Endothelial cell of umbilical vein (primary cell): ENCODE results near the gene PIM1. TPM values are rescaled to one million over a fixed set of nuclear protein-coding genes. Genes with fewer than 3 reads are reported as not detected.

Experiments
- BruUV-seq: library from RNA; stranded (reverse); fragments of 400-500 nt; replicated peaks from 2 replicates; lab custom pipeline; 2021; lab: Mats Ljungman, UMichigan
- CTCF ChIA-PET: fragments of 300-600, 350-600 bp; sonication (Branson Sonifier 250); formaldehyde crosslinking; loops from one replicate; lab custom pipeline; 2021; ENCODE audit warnings: antibody characterized with exemption, inconsistent platforms; lab: Charles Lee
- POLR2A ChIA-PET: fragments of 300-600, 350-600 bp; sonication (Branson Sonifier 250); formaldehyde crosslinking; loops from one replicate; lab custom pipeline; 2021; ENCODE audit warnings: antibody characterized with exemption, inconsistent platforms; lab: Charles Lee
- DNase-seq: peaks from one replicate; pipeline ENCODE4 v3.0.0-alpha.2; 2011; ENCODE audit warnings: low read depth, low spot score
- FAIRE-seq: peaks from 2 replicates; lab custom pipeline; 2011; peaks lifted over from hg19 to GRCh38; lab: Jason Lieb, UNC
- H2AFZ ChIP-seq: 2 replicates; pipeline ENCODE4 v1.6.0; 2012; ENCODE audit warnings: low read depth, low read length, control low read depth, inconsistent platforms
- H3K27ac ChIP-seq: 2 replicates; pipeline ENCODE4 v1.5.1; 2011; ENCODE audit warnings: low read depth, mild to moderate bottlenecking, control low read depth, low read length, moderate library complexity; ENCODE audit not compliant: insufficient read depth
- H3K27me3 ChIP-seq, 2 experiments: 2 replicates each; pipeline versions ENCODE4 v1.6.0 to v1.6.1; 2011; ENCODE audit warnings: low read length in 2 of 2, mixed read lengths in 1 of 2; ENCODE audit not compliant: control insufficient read depth in 2 of 2, insufficient read depth in 2 of 2
- H3K36me3 ChIP-seq, 2 experiments: 2 replicates in 1 of 2; 3 replicates in 1 of 2; pipeline ENCODE4 v1.5.1; 2011; ENCODE audit warnings: low read length in 2 of 2, mild to moderate bottlenecking in 1 of 2, moderate library complexity in 1 of 2; ENCODE audit not compliant: control insufficient read depth in 2 of 2, insufficient read depth in 2 of 2; ENCODE audit errors: extremely low read depth in 1 of 2
- H3K4me1 ChIP-seq: 3 replicates; pipeline ENCODE4 v1.5.1; 2011; ENCODE audit warnings: mild to moderate bottlenecking, low read length; ENCODE audit not compliant: control insufficient read depth, insufficient read depth; ENCODE audit errors: extremely low read depth
- H3K4me2 ChIP-seq: 2 replicates; pipeline ENCODE4 v1.6.1; 2011; ENCODE audit warnings: low read length, control low read depth, mixed read lengths; ENCODE audit not compliant: insufficient read depth
- H3K4me3 ChIP-seq, 3 experiments: fragments of 200-600 bp in 1 of 3; sonication (generic), shearing (Covaris generic) in 1 of 3; replicated peaks in 1 of 3; 2 replicates each; pipeline ENCODE4 v1.5.1; 2011 to 2016; ENCODE audit warnings: control low read depth in 3 of 3, low read length in 3 of 3, mild to moderate bottlenecking in 2 of 3, inconsistent platforms in 1 of 3, low read depth in 1 of 3, moderate library complexity in 1 of 3; ENCODE audit not compliant: insufficient read depth in 1 of 3
- H3K79me2 ChIP-seq: 2 replicates; pipeline ENCODE4 v1.6.0; 2012; ENCODE audit warnings: low read length, inconsistent platforms; ENCODE audit not compliant: control insufficient read depth, insufficient read depth
- H3K9ac ChIP-seq: replicated peaks from 2 replicates; pipeline ENCODE3; 2011; ENCODE audit warnings: low read length, control low read depth; ENCODE audit not compliant: insufficient read depth; ENCODE audit errors: extremely low read depth
- H3K9me1 ChIP-seq: replicated peaks from 3 replicates; pipeline ENCODE4 v1.6.0; 2011; ENCODE audit warnings: mild to moderate bottlenecking, low read length; ENCODE audit not compliant: control insufficient read depth, insufficient read depth; ENCODE audit errors: extremely low read depth
- H3K9me3 ChIP-seq: replicated peaks from 2 replicates; pipeline ENCODE4 v1.5.1; 2012; ENCODE audit warnings: low read length, inconsistent platforms; ENCODE audit not compliant: control insufficient read depth, insufficient read depth
- H4K20me1 ChIP-seq: replicated peaks from 2 replicates; pipeline ENCODE3; 2011; ENCODE audit warnings: mild to moderate bottlenecking, low read length; ENCODE audit not compliant: control insufficient read depth, insufficient read depth; ENCODE audit errors: extremely low read depth
- EZH2 ChIP-seq: IDR thresholded peaks from 2 replicates; pipeline ENCODE4 v1.6.1; 2012; ENCODE audit warnings: borderline replicate concordance, low read depth, mild to moderate bottlenecking, moderate library complexity, low read length, inconsistent platforms; ENCODE audit not compliant: severe bottlenecking
- FOS ChIP-seq: IDR thresholded peaks from 2 replicates; pipeline ENCODE4 v1.6.1; 2011; ENCODE audit warnings: mild to moderate bottlenecking, low read length, moderate library complexity, borderline replicate concordance; ENCODE audit not compliant: insufficient read depth
- GATA2 ChIP-seq: IDR thresholded peaks from 2 replicates; pipeline ENCODE4 v1.7.0; 2011; ENCODE audit warnings: low read depth, mild to moderate bottlenecking, moderate library complexity, mixed read lengths, low read length; ENCODE audit not compliant: insufficient read length, insufficient read depth
- JUN ChIP-seq: IDR thresholded peaks from 2 replicates; pipeline ENCODE4 v1.6.1; 2011; ENCODE audit warnings: borderline replicate concordance, low read depth; ENCODE audit not compliant: insufficient read length, insufficient read depth
- MYC ChIP-seq: IDR thresholded peaks from one replicate; pipeline ENCODE4 v1.6.1; 2011; ENCODE audit warnings: mild to moderate bottlenecking, low read depth, low read length
- POLR2A ChIP-seq: IDR thresholded peaks from 2 replicates; pipeline ENCODE4 v1.6.1; 2012; ENCODE audit warnings: low read depth, mild to moderate bottlenecking, control low read depth, low read length
- POLR2AphosphoS5 ChIP-seq: IDR thresholded peaks from 2 replicates; pipeline ENCODE4 v1.6.1; 2012; ENCODE audit warnings: low read depth, mild to moderate bottlenecking, control low read depth, low read length, moderate library complexity; ENCODE audit not compliant: insufficient read depth
- dilution Hi-C: fragments of 300-500 bp; cut with MboI; formaldehyde crosslinking; loops from one replicate; pipeline ENCODE4 v1.15.0; 2019; ENCODE audit warnings: low sequenced_read_pairs; ENCODE audit not compliant: extremely low pct_ligation_motif_present
- intact Hi-C: fragments of 100-400 bp; cut with micrococcal nuclease; formaldehyde crosslinking; loops from one replicate; pipeline ENCODE4 v1.10.0; 2022
- polyA plus RNA-seq, 4 experiments: library from polyadenylated mRNA; depleted of rRNA in 3 of 4; stranded (reverse) in 3 of 4; unstranded in 1 of 4; fragments of >200 nt; gene quantifications; 2 replicates each; pipeline versions ENCODE4 v1.2.1 to v1.2.3, GENCODE V29; 2011 to 2012; ENCODE audit warnings: missing spikeins in 1 of 4
- total RNA-seq: library from RNA; stranded (reverse); gene quantifications from 2 replicates; pipeline ENCODE4 v1.2.3, GENCODE V29; 2021
- TF ChIP-seq, protein P1 (sequence below), 2 donors: IDR thresholded peaks; 1 replicate in 1 of 2; 2 replicates in 1 of 2; pipeline ENCODE4 v1.5.1; 2011; ENCODE audit warnings: low read length in 2 of 2, mild to moderate bottlenecking in 2 of 2, moderate library complexity in 2 of 2, control low read depth in 1 of 2, inconsistent platforms in 1 of 2, low read depth in 1 of 2; ENCODE audit not compliant: insufficient read depth in 1 of 2; ENCODE audit errors: extremely low read depth in 1 of 2
- TF ChIP-seq, protein P2 (sequence below): IDR thresholded peaks from 2 replicates; pipeline ENCODE4 v1.6.1; 2011; ENCODE audit not compliant: insufficient read depth, insufficient read length

Gene PIM1
- total and polyA plus RNA-seq, 2 donors (not counting 3 experiments of a cell fraction or from before 2014, with no cell fraction given): 9.2 to 11.3 TPM

DNA sequence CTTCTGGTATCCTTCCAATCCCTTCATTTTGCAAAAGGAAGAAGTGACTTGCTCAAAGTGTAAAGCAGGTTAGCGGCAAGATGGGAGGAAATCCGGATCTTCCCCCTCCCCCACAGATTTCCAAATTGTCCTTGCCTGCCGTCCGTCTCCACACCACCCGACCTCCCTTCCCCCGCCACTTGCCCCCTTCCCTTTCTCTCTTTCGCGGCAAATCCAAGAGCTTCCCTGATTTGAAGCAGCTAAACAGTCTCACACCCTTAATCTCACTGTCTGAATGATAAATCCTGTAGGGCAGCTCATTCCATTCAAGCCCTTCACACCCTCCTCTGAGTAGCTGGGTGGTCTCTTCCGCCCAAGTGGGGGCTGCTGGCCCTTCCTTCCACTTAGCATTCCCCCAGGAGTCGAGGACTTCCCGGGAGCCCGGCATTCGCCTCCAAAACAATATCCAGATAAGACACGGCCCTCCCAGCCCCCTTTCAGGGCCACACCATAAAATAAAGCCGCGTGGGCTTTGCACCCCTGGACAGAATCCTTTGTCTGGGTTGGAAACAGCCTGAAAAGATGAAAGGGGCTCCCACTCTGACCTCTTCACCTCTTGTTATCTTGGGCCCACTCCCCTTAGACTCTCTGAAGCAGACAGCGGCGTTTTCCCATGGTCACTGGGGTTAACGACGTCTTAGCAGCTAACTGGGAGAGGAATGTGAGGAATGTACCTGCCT lies 44.0 kb upstream of the PIM1 start:
- CTCF ChIA-PET: interaction anchor here (0.7 to 1.6 kb wide), 3 partner anchors 45 to 74 kb away, joined by 3 to 7 read pairs (median 5); no protein-coding TSS in a partner anchor
- peak; percentile 42 for DNase-seq
- H3K9ac ChIP-seq: peak overlapping the region; percentile 16

More for the DNA sequence above, 44.0 kb upstream of the PIM1 start:
- Histone ChIP-seq H3K9me1 (no peaks in the 10 kb centered on the region), H3K36me3 (no peaks in the 10 kb centered on the region), H3K9me3 (no peaks in the 10 kb centered on the region), H4K20me1 (no peaks in the 10 kb centered on the region), H2AFZ (peak overlapping the region; percentile 80), H3K4me3 (no peak overlapping the region), H3K4me1 (peaks cover 18% of the 10 kb centered on the region), H3K79me2 (no peaks in the 10 kb centered on the region), H3K27me3 (no peaks in the 10 kb centered on the region), H3K27ac (peak overlapping the region; percentile 64), H3K4me2 (peak overlapping the region; percentile 9)
- dilution Hi-C loops: no loop called here
- no peak for TF ChIP-seq POLR2AphosphoS5
- TF ChIP-seq EZH2: no peak
- TF ChIP-seq MYC: no peak
- TF ChIP-seq, protein P1, sequence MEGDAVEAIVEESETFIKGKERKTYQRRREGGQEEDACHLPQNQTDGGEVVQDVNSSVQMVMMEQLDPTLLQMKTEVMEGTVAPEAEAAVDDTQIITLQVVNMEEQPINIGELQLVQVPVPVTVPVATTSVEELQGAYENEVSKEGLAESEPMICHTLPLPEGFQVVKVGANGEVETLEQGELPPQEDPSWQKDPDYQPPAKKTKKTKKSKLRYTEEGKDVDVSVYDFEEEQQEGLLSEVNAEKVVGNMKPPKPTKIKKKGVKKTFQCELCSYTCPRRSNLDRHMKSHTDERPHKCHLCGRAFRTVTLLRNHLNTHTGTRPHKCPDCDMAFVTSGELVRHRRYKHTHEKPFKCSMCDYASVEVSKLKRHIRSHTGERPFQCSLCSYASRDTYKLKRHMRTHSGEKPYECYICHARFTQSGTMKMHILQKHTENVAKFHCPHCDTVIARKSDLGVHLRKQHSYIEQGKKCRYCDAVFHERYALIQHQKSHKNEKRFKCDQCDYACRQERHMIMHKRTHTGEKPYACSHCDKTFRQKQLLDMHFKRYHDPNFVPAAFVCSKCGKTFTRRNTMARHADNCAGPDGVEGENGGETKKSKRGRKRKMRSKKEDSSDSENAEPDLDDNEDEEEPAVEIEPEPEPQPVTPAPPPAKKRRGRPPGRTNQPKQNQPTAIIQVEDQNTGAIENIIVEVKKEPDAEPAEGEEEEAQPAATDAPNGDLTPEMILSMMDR (IDR thresholded peaks at IDR 0.05; ENCODE audit: extremely low read depth in 1 of 2, insufficient read depth in 1 of 2, low read depth in 1 of 2, low read length in 2 of 2): no peak
- TF ChIP-seq, protein P2, sequence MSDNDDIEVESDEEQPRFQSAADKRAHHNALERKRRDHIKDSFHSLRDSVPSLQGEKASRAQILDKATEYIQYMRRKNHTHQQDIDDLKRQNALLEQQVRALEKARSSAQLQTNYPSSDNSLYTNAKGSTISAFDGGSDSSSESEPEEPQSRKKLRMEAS: no peak
- TF ChIP-seq POLR2A: no peak
- no peak for TF ChIP-seq FOS
- no peak for TF ChIP-seq JUN
- TF ChIP-seq GATA2: no peak
- FAIRE-seq: no peak
- no TSS peak for BruUV-seq
- intact Hi-C loops: loop anchor here (1.0 kb wide), 1 partner anchor 8 kb away; no protein-coding TSS in a partner anchor
- POLR2A ChIA-PET: interaction anchor here (0.6 kb wide), 1 partner anchor 188 kb away, joined by 5 read pairs; no protein-coding TSS in a partner anchor
